Measurements from ENCODE around the gene GULP1.
"Not testable (repeated sequence)": the region's sequence is repeated elsewhere in the genome, so short reads cannot be mapped to it uniquely, and the experiment has no call there.

Gene GULP1

GRCh38 chr2:188415754-188416083 lies 124.0 kb downstream of the GULP1 start:
- DNase-seq (ENCODE audit: low read depth in 2 of 2), result no peak

GRCh38 chr2:188416367-188416766 lies 124.7 kb downstream of the GULP1 start:
- DNase-seq (ENCODE audit: low read depth in 2 of 2), result no peak

- no peak for DNase-seq (ENCODE audit: low read depth in 2 of 2)
These were observed 131.1 kb downstream of the GULP1 start for GRCh38 chr2:188422726-188423125.

GRCh38 chr2:188425266-188425665 lies 133.6 kb downstream of the GULP1 start:
- DNase-seq (ENCODE audit: low read depth in 2 of 2), result no peak

- DNase-seq (ENCODE audit: low read depth in 2 of 2), result no peak
These were observed 134.4 kb downstream of the GULP1 start for GRCh38 chr2:188426121-188426520.

- DNase-seq (ENCODE audit: low read depth in 2 of 2), result no peak
These were observed 139.0 kb downstream of the GULP1 start for GRCh38 chr2:188430705-188431104.

GRCh38 chr2:188434018-188434417 lies 142.3 kb downstream of the GULP1 start:
- DNase-seq (ENCODE audit: low read depth in 2 of 2), result no peak

GRCh38 chr2:188435115-188435514 lies 143.4 kb downstream of the GULP1 start:
- no peak for DNase-seq (ENCODE audit: low read depth in 2 of 2)

GRCh38 chr2:188437537-188437936 lies 145.9 kb downstream of the GULP1 start:
- no peak for DNase-seq (ENCODE audit: low read depth in 2 of 2)

GRCh38 chr2:188439986-188440385 lies 148.3 kb downstream of the GULP1 start:
- DNase-seq (ENCODE audit: low read depth in 2 of 2), result no peak

- no peak for DNase-seq (ENCODE audit: low read depth in 2 of 2)
These were observed 149.2 kb downstream of the GULP1 start for GRCh38 chr2:188440849-188441248.

- no peak for DNase-seq (ENCODE audit: low read depth in 2 of 2)
These were observed 149.7 kb downstream of the GULP1 start for GRCh38 chr2:188441288-188441947.

- DNase-seq (ENCODE audit: low read depth in 2 of 2), result no peak
These were observed 151.5 kb downstream of the GULP1 start for GRCh38 chr2:188443207-188443606.

- DNase-seq (ENCODE audit: low read depth in 2 of 2), result no peak
These were observed 152.6 kb downstream of the GULP1 start for GRCh38 chr2:188444106-188444835.

- no peak for DNase-seq (ENCODE audit: low read depth in 2 of 2)
These were observed 157.9 kb downstream of the GULP1 start for GRCh38 chr2:188449561-188449960.

- no peak for DNase-seq (ENCODE audit: low read depth in 2 of 2)
These were observed 158.3 kb downstream of the GULP1 start for GRCh38 chr2:188449971-188450370.

GRCh38 chr2:188450732-188451483 lies 159.2 kb downstream of the GULP1 start:
- no peak for DNase-seq (ENCODE audit: low read depth in 2 of 2)

GRCh38 chr2:188452084-188452483 lies 160.4 kb downstream of the GULP1 start:
- DNase-seq (ENCODE audit: low read depth in 2 of 2), result no peak

- DNase-seq (ENCODE audit: low read depth in 2 of 2), result no peak
These were observed 164.6 kb downstream of the GULP1 start for GRCh38 chr2:188456114-188456909.

- no peak for DNase-seq (ENCODE audit: low read depth in 2 of 2)
These were observed 167.4 kb downstream of the GULP1 start for GRCh38 chr2:188459061-188459460.

GRCh38 chr2:188466078-188466477 lies 174.4 kb downstream of the GULP1 start:
- DNase-seq (ENCODE audit: low read depth in 2 of 2), result not testable (repeated sequence)

- DNase-seq (ENCODE audit: low read depth in 2 of 2), result no peak
These were observed 175.1 kb downstream of the GULP1 start for GRCh38 chr2:188466761-188467160.
